HEK293 (cell line): ENCODE measurements around the gene ZDHHC14.

Experiments used
- CTCF ChIA-PET: fragments of 350-600 bp; formaldehyde crosslinking; extraction: SDS; loops from one replicate; lab custom pipeline; 2021; ENCODE audit warnings: antibody characterized with exemption; lab: Yijun Ruan, JAX
- POLR2A ChIA-PET: fragments of 300-600 bp; formaldehyde crosslinking; extraction: SDS; loops from one replicate; lab custom pipeline; 2020; ENCODE audit warnings: antibody characterized with exemption, inconsistent platforms; lab: Yijun Ruan, JAX
- H3K27ac ChIP-seq: fragments of 200-500 bp; sonication (Bioruptor generic); 2 replicates; pipeline ENCODE4 v1.5.1; 2014; ENCODE audit warnings: low read depth, low read length, control low read depth, inconsistent platforms; ENCODE audit errors: extremely low read depth
- H3K36me3 ChIP-seq, 2 experiments: fragments of 200-500 bp in 1 of 2; sonication (Bioruptor generic) in 1 of 2; 1 replicate in 1 of 2; 2 replicates in 1 of 2; pipeline ENCODE4 v1.5.1; 2014 to 2017; ENCODE audit warnings: inconsistent platforms in 2 of 2, low read length in 2 of 2; ENCODE audit not compliant: control insufficient read depth in 2 of 2, insufficient read depth in 1 of 2
- H3K4me1 ChIP-seq: fragments of 200-500 bp; sonication (Bioruptor generic); 2 replicates; pipeline ENCODE4 v1.5.1; 2014; ENCODE audit warnings: mild to moderate bottlenecking, low read length, inconsistent platforms; ENCODE audit not compliant: control insufficient read depth, insufficient read depth
- H3K4me3 ChIP-seq: 2 replicates; pipeline ENCODE4 v1.5.1; 2011; ENCODE audit warnings: low read depth, mild to moderate bottlenecking, control low read depth, low read length, moderate library complexity
- H3K9me3 ChIP-seq: fragments of 200-500 bp; sonication (Bioruptor generic); 2 replicates; pipeline ENCODE4 v1.5.1; 2014; ENCODE audit warnings: low read depth, low read length, inconsistent platforms; ENCODE audit not compliant: control insufficient read depth, insufficient read depth
- EGR2 ChIP-seq: fragments of 450-650 bp; formaldehyde crosslinking; IDR thresholded peaks from 2 replicates; pipeline ENCODE4 v1.5.1; 2016; ENCODE audit warnings: low read depth, missing biosample characterization, missing genetic modification characterization
- HOXA7 ChIP-seq: sonication (generic); formaldehyde crosslinking; IDR thresholded peaks from 2 replicates; pipeline ENCODE4 v1.8.1; 2022; ENCODE audit warnings: missing genetic modification reagents, borderline replicate concordance
- HOXC10 ChIP-seq: sonication (generic); formaldehyde crosslinking; IDR thresholded peaks from 2 replicates; pipeline ENCODE4 v1.8.1; 2023; ENCODE audit warnings: mild to moderate bottlenecking, missing genetic modification reagents
- REPIN1 ChIP-seq: fragments of 450-650 bp; formaldehyde crosslinking; IDR thresholded peaks from 2 replicates; pipeline ENCODE4 v1.5.1; 2017; ENCODE audit warnings: missing biosample characterization, missing genetic modification characterization, low read depth
- ZBTB1 ChIP-seq: fragments of 450-650 bp; formaldehyde crosslinking; IDR thresholded peaks from 2 replicates; pipeline ENCODE4 v1.5.1; 2016; ENCODE audit warnings: missing biosample characterization, missing genetic modification characterization
- ZFP69B ChIP-seq: fragments of 450-650 bp; formaldehyde crosslinking; IDR thresholded peaks from 2 replicates; pipeline ENCODE4 v1.5.1; 2016; ENCODE audit warnings: missing biosample characterization, missing genetic modification characterization
- ZNF433 ChIP-seq: fragments of 450-650 bp; formaldehyde crosslinking; IDR thresholded peaks from 2 replicates; pipeline ENCODE4 v1.5.1; 2016; ENCODE audit warnings: missing biosample characterization, missing genetic modification characterization, low read depth
- ZNF585B ChIP-seq: fragments of 450-650 bp; formaldehyde crosslinking; IDR thresholded peaks from 2 replicates; pipeline ENCODE4 v1.5.1; 2016; ENCODE audit warnings: missing biosample characterization, missing genetic modification characterization
- ZNF843 ChIP-seq: fragments of 450-650 bp; formaldehyde crosslinking; IDR thresholded peaks from 2 replicates; pipeline ENCODE4 v1.5.1; 2016; ENCODE audit warnings: missing biosample characterization, missing genetic modification characterization
- TF ChIP-seq, protein P1 (sequence below): fragments of 450-650 bp; formaldehyde crosslinking; IDR thresholded peaks from 2 replicates; pipeline ENCODE4 v1.5.1; 2016; ENCODE audit warnings: missing biosample characterization, missing genetic modification characterization
- TF ChIP-seq, protein P2 (sequence below): fragments of 450-650 bp; formaldehyde crosslinking; IDR thresholded peaks from 2 replicates; pipeline ENCODE4 v1.5.1; 2016; ENCODE audit warnings: missing biosample characterization, missing genetic modification characterization
- TF ChIP-seq, protein P3 (sequence below): sonication (generic); formaldehyde crosslinking; IDR thresholded peaks from 2 replicates; pipeline ENCODE4 v1.8.1; 2022; ENCODE audit warnings: mild to moderate bottlenecking, moderate library complexity, missing genetic modification reagents
- TF ChIP-seq, protein P4 (sequence below): fragments of 450-650 bp; formaldehyde crosslinking; IDR thresholded peaks from 2 replicates; pipeline ENCODE4 v1.5.1; 2016; ENCODE audit warnings: missing biosample characterization, missing genetic modification characterization
- TF ChIP-seq, protein P5 (sequence below): fragments of 450-650 bp; formaldehyde crosslinking; IDR thresholded peaks from 2 replicates; pipeline ENCODE4 v1.5.1; 2016; ENCODE audit warnings: missing biosample characterization, missing genetic modification characterization

The ZDHHC14 gene

DNA sequence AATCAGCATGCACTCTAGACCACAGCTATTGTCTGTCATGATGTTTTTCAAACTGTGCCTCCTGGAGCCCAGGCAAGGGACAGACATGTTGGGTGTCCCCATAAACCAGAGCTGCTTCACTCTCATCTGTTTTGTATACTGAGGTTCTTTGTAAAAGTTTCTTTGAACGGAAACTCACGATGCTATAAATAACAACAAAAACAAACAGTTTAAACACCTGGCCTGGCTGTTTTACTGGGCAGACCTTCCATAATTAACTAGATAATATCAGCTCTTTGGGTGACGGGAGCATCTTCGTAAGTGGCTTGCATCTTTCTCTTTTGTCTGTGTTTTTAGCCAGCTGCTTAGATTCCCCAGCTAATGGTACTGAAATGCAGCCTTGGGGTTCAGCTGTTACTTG is 190.3 kb downstream of the ZDHHC14 start:
- ChIA-PET POLR2A (no interaction called here), CTCF (interaction anchor here (0.5 to 0.8 kb wide), 3 partner anchors 9 to 634 kb away, joined by 3 to 7 read pairs (median 3); no protein-coding TSS in a partner anchor)
- H3K27ac ChIP-seq = no peak overlapping the region
- no peak for TF ChIP-seq HOXA7 (CRISPR knock-in tag)
- no peak for TF ChIP-seq ZNF585B
- TF ChIP-seq, protein P1, sequence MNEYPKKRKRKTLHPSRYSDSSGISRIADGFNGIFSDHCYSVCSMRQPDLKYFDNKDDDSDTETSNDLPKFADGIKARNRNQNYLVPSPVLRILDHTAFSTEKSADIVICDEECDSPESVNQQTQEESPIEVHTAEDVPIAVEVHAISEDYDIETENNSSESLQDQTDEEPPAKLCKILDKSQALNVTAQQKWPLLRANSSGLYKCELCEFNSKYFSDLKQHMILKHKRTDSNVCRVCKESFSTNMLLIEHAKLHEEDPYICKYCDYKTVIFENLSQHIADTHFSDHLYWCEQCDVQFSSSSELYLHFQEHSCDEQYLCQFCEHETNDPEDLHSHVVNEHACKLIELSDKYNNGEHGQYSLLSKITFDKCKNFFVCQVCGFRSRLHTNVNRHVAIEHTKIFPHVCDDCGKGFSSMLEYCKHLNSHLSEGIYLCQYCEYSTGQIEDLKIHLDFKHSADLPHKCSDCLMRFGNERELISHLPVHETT (tag by site-specific recombination) = no peak
- TF ChIP-seq, protein P2, sequence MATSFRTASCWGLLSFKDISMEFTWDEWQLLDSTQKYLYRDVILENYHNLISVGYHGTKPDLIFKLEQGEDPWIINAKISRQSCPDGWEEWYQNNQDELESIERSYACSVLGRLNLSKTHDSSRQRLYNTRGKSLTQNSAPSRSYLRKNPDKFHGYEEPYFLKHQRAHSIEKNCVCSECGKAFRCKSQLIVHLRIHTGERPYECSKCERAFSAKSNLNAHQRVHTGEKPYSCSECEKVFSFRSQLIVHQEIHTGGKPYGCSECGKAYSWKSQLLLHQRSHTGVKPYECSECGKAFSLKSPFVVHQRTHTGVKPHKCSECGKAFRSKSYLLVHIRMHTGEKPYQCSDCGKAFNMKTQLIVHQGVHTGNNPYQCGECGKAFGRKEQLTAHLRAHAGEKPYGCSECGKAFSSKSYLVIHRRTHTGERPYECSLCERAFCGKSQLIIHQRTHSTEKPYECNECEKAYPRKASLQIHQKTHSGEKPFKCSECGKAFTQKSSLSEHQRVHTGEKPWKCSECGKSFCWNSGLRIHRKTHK (tag by site-specific recombination) = no peak
- TF ChIP-seq ZFP69B (tag by site-specific recombination) = no peak
- no peak for TF ChIP-seq ZNF843 (tag by site-specific recombination)
- no peak for TF ChIP-seq REPIN1 (tag by site-specific recombination)
- no peak for TF ChIP-seq ZNF433 (tag by site-specific recombination)
- no peak for TF ChIP-seq ZBTB1 (tag by site-specific recombination)
- TF ChIP-seq, protein P3, sequence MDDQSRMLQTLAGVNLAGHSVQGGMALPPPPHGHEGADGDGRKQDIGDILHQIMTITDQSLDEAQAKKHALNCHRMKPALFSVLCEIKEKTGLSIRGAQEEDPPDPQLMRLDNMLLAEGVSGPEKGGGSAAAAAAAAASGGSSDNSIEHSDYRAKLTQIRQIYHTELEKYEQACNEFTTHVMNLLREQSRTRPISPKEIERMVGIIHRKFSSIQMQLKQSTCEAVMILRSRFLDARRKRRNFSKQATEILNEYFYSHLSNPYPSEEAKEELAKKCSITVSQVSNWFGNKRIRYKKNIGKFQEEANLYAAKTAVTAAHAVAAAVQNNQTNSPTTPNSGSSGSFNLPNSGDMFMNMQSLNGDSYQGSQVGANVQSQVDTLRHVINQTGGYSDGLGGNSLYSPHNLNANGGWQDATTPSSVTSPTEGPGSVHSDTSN = no peak
- TF ChIP-seq, all 188 proteins: peak for 0
- no peaks in the 10 kb centered on the region for H3K9me3 ChIP-seq
- H3K4me3 ChIP-seq = no peak overlapping the region
- no peaks in the 10 kb centered on the region for H3K4me1 ChIP-seq
- H3K36me3 ChIP-seq = no peaks in the 10 kb centered on the region

DNA sequence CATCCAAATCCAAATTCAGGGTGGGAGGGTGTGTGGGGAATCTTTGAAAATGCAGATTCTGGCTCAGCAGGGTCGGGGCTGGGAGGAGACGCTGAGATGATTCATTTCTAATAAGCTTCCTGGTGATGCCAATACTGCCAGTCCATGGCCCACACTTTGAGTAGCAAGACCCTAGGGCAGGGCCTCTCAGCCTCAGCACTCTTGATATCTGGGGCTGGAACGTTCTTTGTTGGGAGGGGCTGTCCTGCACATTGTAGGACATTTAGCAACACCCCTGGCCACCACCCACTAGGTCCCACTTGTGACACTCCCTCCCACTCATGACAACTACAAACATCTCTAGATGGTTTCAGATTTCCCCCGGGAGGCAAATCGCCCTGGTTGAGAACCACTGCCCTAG is 191.0 kb downstream of the ZDHHC14 start:
- Histone ChIP-seq H3K4me3 (no peak overlapping the region), H3K4me1 (no peaks in the 10 kb centered on the region), H3K36me3 (no peaks in the 10 kb centered on the region), H3K27ac (no peak overlapping the region), H3K9me3 (no peaks in the 10 kb centered on the region)
- ChIA-PET POLR2A (no interaction called here), CTCF (no interaction called here)
- TF ChIP-seq, protein P4, sequence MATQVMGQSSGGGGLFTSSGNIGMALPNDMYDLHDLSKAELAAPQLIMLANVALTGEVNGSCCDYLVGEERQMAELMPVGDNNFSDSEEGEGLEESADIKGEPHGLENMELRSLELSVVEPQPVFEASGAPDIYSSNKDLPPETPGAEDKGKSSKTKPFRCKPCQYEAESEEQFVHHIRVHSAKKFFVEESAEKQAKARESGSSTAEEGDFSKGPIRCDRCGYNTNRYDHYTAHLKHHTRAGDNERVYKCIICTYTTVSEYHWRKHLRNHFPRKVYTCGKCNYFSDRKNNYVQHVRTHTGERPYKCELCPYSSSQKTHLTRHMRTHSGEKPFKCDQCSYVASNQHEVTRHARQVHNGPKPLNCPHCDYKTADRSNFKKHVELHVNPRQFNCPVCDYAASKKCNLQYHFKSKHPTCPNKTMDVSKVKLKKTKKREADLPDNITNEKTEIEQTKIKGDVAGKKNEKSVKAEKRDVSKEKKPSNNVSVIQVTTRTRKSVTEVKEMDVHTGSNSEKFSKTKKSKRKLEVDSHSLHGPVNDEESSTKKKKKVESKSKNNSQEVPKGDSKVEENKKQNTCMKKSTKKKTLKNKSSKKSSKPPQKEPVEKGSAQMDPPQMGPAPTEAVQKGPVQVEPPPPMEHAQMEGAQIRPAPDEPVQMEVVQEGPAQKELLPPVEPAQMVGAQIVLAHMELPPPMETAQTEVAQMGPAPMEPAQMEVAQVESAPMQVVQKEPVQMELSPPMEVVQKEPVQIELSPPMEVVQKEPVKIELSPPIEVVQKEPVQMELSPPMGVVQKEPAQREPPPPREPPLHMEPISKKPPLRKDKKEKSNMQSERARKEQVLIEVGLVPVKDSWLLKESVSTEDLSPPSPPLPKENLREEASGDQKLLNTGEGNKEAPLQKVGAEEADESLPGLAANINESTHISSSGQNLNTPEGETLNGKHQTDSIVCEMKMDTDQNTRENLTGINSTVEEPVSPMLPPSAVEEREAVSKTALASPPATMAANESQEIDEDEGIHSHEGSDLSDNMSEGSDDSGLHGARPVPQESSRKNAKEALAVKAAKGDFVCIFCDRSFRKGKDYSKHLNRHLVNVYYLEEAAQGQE (tag by site-specific recombination) = no peak
- TF ChIP-seq HOXC10 (CRISPR knock-in tag) = no peak
- TF ChIP-seq EGR2 = peak; percentile 54; the same call in 1 of the 2 replicates
- TF ChIP-seq, protein P5, sequence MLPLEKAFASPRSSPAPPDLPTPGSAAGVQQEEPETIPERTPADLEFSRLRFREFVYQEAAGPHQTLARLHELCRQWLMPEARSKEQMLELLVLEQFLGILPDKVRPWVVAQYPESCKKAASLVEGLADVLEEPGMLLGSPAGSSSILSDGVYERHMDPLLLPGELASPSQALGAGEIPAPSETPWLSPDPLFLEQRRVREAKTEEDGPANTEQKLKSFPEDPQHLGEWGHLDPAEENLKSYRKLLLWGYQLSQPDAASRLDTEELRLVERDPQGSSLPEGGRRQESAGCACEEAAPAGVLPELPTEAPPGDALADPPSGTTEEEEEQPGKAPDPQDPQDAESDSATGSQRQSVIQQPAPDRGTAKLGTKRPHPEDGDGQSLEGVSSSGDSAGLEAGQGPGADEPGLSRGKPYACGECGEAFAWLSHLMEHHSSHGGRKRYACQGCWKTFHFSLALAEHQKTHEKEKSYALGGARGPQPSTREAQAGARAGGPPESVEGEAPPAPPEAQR (tag by site-specific recombination) = no peak
